Kidney epithelial cell (primary cell): ENCODE data around the gene PANX2. TPM values are rescaled to one million over a fixed set of nuclear protein-coding genes. Genes with fewer than 3 reads are reported as not detected.
A peak's percentile ranks its signal among the peaks of the same experiment; 100 is the strongest.

ENCODE experiments used
- DNase-seq: peaks from one replicate; pipeline ENCODE4 v3.0.0-alpha.2; 2010; ENCODE audit warnings: low read depth
- H3K27me3 ChIP-seq: 2 replicates; pipeline ENCODE4 v1.6.0; 2011; ENCODE audit warnings: low read length; ENCODE audit not compliant: control insufficient read depth, insufficient read depth
- H3K36me3 ChIP-seq: 2 replicates; pipeline ENCODE4 v1.5.1; 2011; ENCODE audit warnings: low read length; ENCODE audit not compliant: control insufficient read depth, insufficient read depth
- H3K4me3 ChIP-seq: 2 replicates; pipeline ENCODE4 v1.5.1; 2011; ENCODE audit warnings: low read depth, mild to moderate bottlenecking, control low read depth, low read length
- CTCF ChIP-seq: IDR thresholded peaks from 2 replicates; pipeline ENCODE4 v1.5.1; 2011; ENCODE audit warnings: mild to moderate bottlenecking, moderate library complexity, low read length, control low read depth, inconsistent platforms; ENCODE audit not compliant: insufficient read depth, poor library complexity, severe bottlenecking
- total RNA-seq: library from RNA; depleted of rRNA; stranded (reverse); fragments of >200 nt; gene quantifications from 2 replicates; pipeline ENCODE4 v1.2.3, GENCODE V29; 2015

Gene PANX2
- total RNA-seq, 1 donor from 2014 or later: 0.33 TPM

GRCh38 chr22:50186181-50186714 lies 15.7 kb downstream of the PANX2 start:
- no peaks in the 10 kb centered on the region for H3K36me3 ChIP-seq
- no peak for DNase-seq
- no peaks in the 10 kb centered on the region for H3K27me3 ChIP-seq
- no peak for TF ChIP-seq CTCF
- H3K4me3 ChIP-seq: peak overlapping the region; percentile 79

GRCh38 chr22:50186761-50187523 lies 16.4 kb downstream of the PANX2 start:
- peak overlapping the region; percentile 79 for H3K4me3 ChIP-seq
- no peak for TF ChIP-seq CTCF
- H3K36me3 ChIP-seq: no peaks in the 10 kb centered on the region
- no peak for DNase-seq
- H3K27me3 ChIP-seq: no peaks in the 10 kb centered on the region

GRCh38 chr22:50188356-50188755 lies 17.8 kb downstream of the PANX2 start:
- Histone ChIP-seq H3K27me3 (no peaks in the 10 kb centered on the region), H3K36me3 (no peaks in the 10 kb centered on the region), H3K4me3 (no peak overlapping the region)
- no peak for DNase-seq
- TF ChIP-seq CTCF: no peak

DNA sequence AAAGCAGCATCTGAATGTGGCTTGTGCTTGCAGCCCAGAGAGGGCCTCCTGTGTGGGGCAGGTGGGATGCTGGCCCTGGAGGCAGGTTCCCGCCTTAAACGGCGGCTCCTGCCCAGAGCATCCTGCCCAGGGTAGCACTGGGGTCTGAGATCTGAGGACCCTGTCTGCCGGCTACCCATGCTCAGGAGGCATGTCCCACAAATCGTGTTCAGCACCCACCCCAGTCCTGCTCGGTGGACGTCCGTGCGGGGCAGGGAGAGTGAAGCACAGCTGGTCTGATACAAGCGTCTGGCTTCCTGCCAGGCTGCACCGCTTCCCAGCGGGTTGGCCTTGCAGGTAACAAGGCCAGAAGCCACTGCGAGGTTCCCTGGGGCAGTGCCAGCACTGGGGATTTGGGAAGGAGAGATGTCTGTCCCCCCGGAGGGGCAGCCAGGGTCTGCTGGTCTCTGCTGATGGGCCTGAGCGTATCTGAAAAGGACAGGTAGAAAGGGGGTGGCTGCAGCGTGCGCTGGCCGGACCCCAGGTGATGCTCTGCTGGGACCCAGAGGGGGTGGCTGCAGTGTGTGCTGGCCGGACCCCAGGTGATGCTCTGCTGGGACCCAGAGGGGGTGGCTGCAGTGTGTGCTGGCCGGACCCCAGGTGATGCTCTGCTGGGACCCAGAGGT lies 18.8 kb downstream of the PANX2 start:
- Histone ChIP-seq H3K27me3 (no peaks in the 10 kb centered on the region), H3K4me3 (no peak overlapping the region), H3K36me3 (no peaks in the 10 kb centered on the region)
- no peak for DNase-seq
- TF ChIP-seq CTCF: no peak

DNA sequence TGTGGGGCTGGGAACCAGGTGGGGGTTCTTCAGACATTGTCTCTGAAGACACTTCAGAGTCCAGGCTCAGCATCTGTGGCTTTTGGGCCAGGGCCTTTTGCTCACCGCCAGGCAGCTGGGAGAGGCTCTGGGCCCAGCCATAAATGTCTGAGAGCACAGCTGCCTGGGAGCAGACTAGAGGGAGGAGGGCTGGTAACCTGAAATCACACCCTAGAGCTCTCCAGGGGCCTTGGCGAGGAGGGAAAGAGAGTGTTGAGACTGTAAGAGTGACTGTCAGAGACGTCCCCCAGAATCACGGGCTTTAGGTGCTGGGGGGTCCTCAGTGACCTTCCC lies 19.3 kb downstream of the PANX2 start:
- Histone ChIP-seq H3K36me3 (no peaks in the 10 kb centered on the region), H3K4me3 (no peak overlapping the region), H3K27me3 (no peaks in the 10 kb centered on the region)
- no peak for DNase-seq
- TF ChIP-seq CTCF: no peak
